ENCODE data around the gene ST8SIA6.

- TF ChIP-seq EZH2 (IDR thresholded peaks at IDR 0.05; ENCODE audit: borderline replicate concordance, low read length) (no peak), CTCF (conservative IDR thresholded peaks at IDR 0.05 in 1 of 2, IDR thresholded peaks at IDR 0.05 in 1 of 2; ENCODE audit: extremely low read depth in 1 of 2, insufficient read depth in 1 of 2, low read depth in 1 of 2, low read length in 2 of 2) (no peak)
These were observed 147.3 kb downstream of the ST8SIA6 start for GRCh38 chr10:17307123-17307522.
